ENCODE data around the gene SPOPL. TPM values are rescaled to one million over a fixed set of nuclear protein-coding genes. Genes with fewer than 3 reads are reported as not detected.
"Not testable (repeated sequence)": the region's sequence is repeated elsewhere in the genome, so short reads cannot be mapped to it uniquely, and the experiment has no call there.

Gene SPOPL
- total RNA-seq, 1 experiment from 2014 or later, result 21.8 TPM

GRCh38 chr2:138476940-138477339, 24.6 kb upstream of the SPOPL start:
- no peak overlapping the region for H3K27ac ChIP-seq (ENCODE audit: low read length)
- no peaks in the 10 kb centered on the region for H3K9me3 ChIP-seq (ENCODE audit: control insufficient read depth, insufficient read depth, low read depth, low read length)
- DNase-seq (ENCODE audit: low read depth, low spot score) (no peak), ATAC-seq (0 out of 2 replicates have a peak, but pooled peaks have one; percentile 66)
- H3K27me3 ChIP-seq (ENCODE audit: control insufficient read depth, insufficient read depth, low read length), result no peaks in the 10 kb centered on the region
- no TSS peak for BruUV-seq (replicated peaks)
- in situ Hi-C loops (cut with HindIII; ENCODE audit: low pct_unique_long_range_greater_than_20kb, low sequenced_read_pairs) (no loop called here), intact Hi-C loops (cut with micrococcal nuclease; ENCODE audit: unreplicated experiment) (no loop called here)
- ChIA-PET POLR2A (no interaction called here), CTCF (interaction anchor here (0.6 to 0.7 kb wide), 2 partner anchors 25 to 282 kb away, joined by 3 read pairs; partner anchors contain the start of gene SPOPL)
- no peaks in the 10 kb centered on the region for H3K36me3 ChIP-seq (ENCODE audit: control insufficient read depth, insufficient read depth, low read length)
- peak; percentile 43; the same call in 1 of the 2 replicates for TF ChIP-seq CTCF (IDR thresholded peaks at IDR 0.05)
- no peak for TF ChIP-seq TCF7L2 (IDR thresholded peaks at IDR 0.05; ENCODE audit: low read depth, low read length)
- TF ChIP-seq POLR2AphosphoS5 (IDR thresholded peaks at IDR 0.05; ENCODE audit: low read depth, low read length), result no peak
- TF ChIP-seq, protein P1, sequence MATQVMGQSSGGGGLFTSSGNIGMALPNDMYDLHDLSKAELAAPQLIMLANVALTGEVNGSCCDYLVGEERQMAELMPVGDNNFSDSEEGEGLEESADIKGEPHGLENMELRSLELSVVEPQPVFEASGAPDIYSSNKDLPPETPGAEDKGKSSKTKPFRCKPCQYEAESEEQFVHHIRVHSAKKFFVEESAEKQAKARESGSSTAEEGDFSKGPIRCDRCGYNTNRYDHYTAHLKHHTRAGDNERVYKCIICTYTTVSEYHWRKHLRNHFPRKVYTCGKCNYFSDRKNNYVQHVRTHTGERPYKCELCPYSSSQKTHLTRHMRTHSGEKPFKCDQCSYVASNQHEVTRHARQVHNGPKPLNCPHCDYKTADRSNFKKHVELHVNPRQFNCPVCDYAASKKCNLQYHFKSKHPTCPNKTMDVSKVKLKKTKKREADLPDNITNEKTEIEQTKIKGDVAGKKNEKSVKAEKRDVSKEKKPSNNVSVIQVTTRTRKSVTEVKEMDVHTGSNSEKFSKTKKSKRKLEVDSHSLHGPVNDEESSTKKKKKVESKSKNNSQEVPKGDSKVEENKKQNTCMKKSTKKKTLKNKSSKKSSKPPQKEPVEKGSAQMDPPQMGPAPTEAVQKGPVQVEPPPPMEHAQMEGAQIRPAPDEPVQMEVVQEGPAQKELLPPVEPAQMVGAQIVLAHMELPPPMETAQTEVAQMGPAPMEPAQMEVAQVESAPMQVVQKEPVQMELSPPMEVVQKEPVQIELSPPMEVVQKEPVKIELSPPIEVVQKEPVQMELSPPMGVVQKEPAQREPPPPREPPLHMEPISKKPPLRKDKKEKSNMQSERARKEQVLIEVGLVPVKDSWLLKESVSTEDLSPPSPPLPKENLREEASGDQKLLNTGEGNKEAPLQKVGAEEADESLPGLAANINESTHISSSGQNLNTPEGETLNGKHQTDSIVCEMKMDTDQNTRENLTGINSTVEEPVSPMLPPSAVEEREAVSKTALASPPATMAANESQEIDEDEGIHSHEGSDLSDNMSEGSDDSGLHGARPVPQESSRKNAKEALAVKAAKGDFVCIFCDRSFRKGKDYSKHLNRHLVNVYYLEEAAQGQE (IDR thresholded peaks at IDR 0.05; ENCODE audit: insufficient read depth in 1 of 2, low read depth in 2 of 2, low read length in 1 of 2), result no peak
- H3K4me1 ChIP-seq (ENCODE audit: control insufficient read depth, insufficient read depth, low read length), result no peaks in the 10 kb centered on the region
- no peak overlapping the region for H3K4me3 ChIP-seq (ENCODE audit: low read depth in 2 of 2, low read length in 2 of 2)

DNA sequence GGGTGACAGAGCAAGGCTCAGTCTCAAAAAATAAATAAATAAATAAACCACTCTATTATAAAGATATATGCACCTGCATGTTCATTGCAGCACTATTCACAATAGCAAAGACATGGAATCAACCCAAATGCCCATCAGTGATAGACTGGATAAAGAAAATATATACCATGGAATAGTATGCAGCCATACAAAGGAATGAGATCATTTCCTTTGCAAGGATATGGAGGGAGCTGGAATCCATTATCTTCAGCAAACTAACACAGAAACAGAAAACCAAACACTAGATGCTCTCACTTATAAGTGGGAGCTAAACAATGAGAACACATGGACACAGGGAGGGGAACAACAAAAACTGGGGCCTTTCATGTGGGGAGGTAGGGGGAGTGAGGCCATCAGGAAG, 18.8 kb upstream of the SPOPL start:
- H3K9me3 ChIP-seq (ENCODE audit: control insufficient read depth, insufficient read depth, low read depth, low read length); in situ Hi-C loops (cut with HindIII; ENCODE audit: low pct_unique_long_range_greater_than_20kb, low sequenced_read_pairs); CTCF ChIA-PET; ATAC-seq; H3K27ac ChIP-seq (ENCODE audit: low read length); H3K4me1 ChIP-seq (ENCODE audit: control insufficient read depth, insufficient read depth, low read length); H3K36me3 ChIP-seq (ENCODE audit: control insufficient read depth, insufficient read depth, low read length); DNase-seq (ENCODE audit: low read depth, low spot score); intact Hi-C loops (cut with micrococcal nuclease; ENCODE audit: unreplicated experiment); BruUV-seq (replicated peaks); POLR2A ChIA-PET; H3K27me3 ChIP-seq (ENCODE audit: control insufficient read depth, insufficient read depth, low read length); H3K4me3 ChIP-seq (ENCODE audit: low read depth in 2 of 2, low read length in 2 of 2): not testable (repeated sequence)

DNA sequence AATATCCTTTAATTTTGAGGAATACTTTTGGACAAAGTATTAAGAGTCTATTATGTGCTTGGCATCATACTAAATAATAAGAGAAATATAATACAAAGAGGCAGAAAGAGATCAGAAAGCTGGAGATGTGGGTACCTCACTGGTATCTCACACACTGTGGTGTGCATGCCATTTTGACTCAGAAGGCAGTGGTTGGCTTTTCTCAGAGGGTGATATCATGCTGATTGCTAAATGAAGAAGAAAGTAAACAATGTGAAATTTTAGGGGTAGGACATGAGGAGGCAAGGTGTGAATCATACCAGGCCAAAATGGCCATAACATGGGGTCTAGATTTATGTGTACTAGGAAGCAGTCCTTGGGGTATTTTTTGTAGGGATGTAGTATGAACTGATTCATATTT, 16.6 kb upstream of the SPOPL start:
- H3K4me3 ChIP-seq (ENCODE audit: low read depth in 2 of 2, low read length in 2 of 2), result no peak overlapping the region
- intact Hi-C loops (cut with micrococcal nuclease; ENCODE audit: unreplicated experiment), result no loop called here
- no peaks in the 10 kb centered on the region for H3K27me3 ChIP-seq (ENCODE audit: control insufficient read depth, insufficient read depth, low read length)
- ChIA-PET CTCF (no interaction called here), POLR2A (no interaction called here)
- in situ Hi-C loops (cut with HindIII; ENCODE audit: low pct_unique_long_range_greater_than_20kb, low sequenced_read_pairs), result no loop called here
- no TSS peak for BruUV-seq (replicated peaks)
- ATAC-seq (no peak), DNase-seq (ENCODE audit: low read depth, low spot score) (no peak)
- no peaks in the 10 kb centered on the region for H3K36me3 ChIP-seq (ENCODE audit: control insufficient read depth, insufficient read depth, low read length)
- no peaks in the 10 kb centered on the region for H3K4me1 ChIP-seq (ENCODE audit: control insufficient read depth, insufficient read depth, low read length)
- TF ChIP-seq, protein P1 (IDR thresholded peaks at IDR 0.05; ENCODE audit: insufficient read depth in 1 of 2, low read depth in 2 of 2, low read length in 1 of 2), result no peak
- TF ChIP-seq SIN3A (IDR thresholded peaks at IDR 0.05; ENCODE audit: borderline replicate concordance, insufficient read depth, low read depth, low read length), result no peak
- no peak for TF ChIP-seq CTCF (IDR thresholded peaks at IDR 0.05)
- TF ChIP-seq POLR2AphosphoS5 (IDR thresholded peaks at IDR 0.05; ENCODE audit: low read depth, low read length), result no peak
- no peak for TF ChIP-seq TCF7L2 (IDR thresholded peaks at IDR 0.05; ENCODE audit: low read depth, low read length)
- H3K9me3 ChIP-seq (ENCODE audit: control insufficient read depth, insufficient read depth, low read depth, low read length), result no peaks in the 10 kb centered on the region
- no peak overlapping the region for H3K27ac ChIP-seq (ENCODE audit: low read length)

All from Panc1 (cell line).